GM23248 (cell line): Measurements from ENCODE around the gene MKLN1.

Experiments
- EZH2 ChIP-seq: fragments of 200-600 bp; sonication (generic); IDR thresholded peaks from 2 replicates; pipeline ENCODE4 v1.6.1; 2018; ENCODE audit warnings: antibody characterized with exemption, mild to moderate bottlenecking; ENCODE audit not compliant: insufficient read depth, poor library complexity, severe bottlenecking
- EZH2phosphoT487 ChIP-seq: fragments of 200-600 bp; sonication (generic); IDR thresholded peaks from 2 replicates; pipeline ENCODE4 v1.6.1; 2018; ENCODE audit warnings: antibody characterized with exemption, moderate library complexity, mild to moderate bottlenecking, low read depth; ENCODE audit not compliant: insufficient read depth

DNA sequence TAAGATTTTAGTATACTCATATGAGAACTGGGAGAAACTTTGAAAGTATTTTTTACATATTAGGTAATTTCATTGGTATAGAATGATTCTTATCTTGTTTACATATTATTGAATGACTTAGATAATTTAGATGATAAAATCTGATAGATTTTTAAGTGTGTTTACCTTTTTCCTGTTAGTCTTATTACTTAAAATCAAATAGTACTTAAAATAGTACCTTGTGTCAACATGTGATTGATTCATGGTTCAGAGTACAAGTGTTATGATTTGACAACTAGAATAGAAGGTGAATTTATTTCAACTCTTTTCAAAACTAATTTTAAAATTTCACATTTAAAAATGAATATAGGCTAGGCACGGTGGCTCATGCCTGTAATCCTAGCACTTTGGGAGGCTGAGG, 4.1 kb downstream of the MKLN1 start:
- no peak for TF ChIP-seq EZH2phosphoT487
- no peak for TF ChIP-seq EZH2
